IPS-18c (cell line): ENCODE results near the gene SMLR1.

Source experiments
- H3K4me3 ChIP-seq: 2 replicates; pipeline ENCODE4 v1.7.0; 2013; ENCODE audit warnings: low read depth, mild to moderate bottlenecking, low read length, moderate library complexity; ENCODE audit not compliant: insufficient read depth
- H3K9me3 ChIP-seq: one replicate; pipeline ENCODE4 v1.6.1; 2013; ENCODE audit warnings: mild to moderate bottlenecking, low read length, moderate library complexity; ENCODE audit not compliant: control insufficient read depth, insufficient read depth

The SMLR1 gene

GRCh38 chr6:130815200-130816071, 11.8 kb upstream of the SMLR1 start:
- Histone ChIP-seq H3K9me3 (no peaks in the 10 kb centered on the region), H3K4me3 (no peak overlapping the region)

DNA sequence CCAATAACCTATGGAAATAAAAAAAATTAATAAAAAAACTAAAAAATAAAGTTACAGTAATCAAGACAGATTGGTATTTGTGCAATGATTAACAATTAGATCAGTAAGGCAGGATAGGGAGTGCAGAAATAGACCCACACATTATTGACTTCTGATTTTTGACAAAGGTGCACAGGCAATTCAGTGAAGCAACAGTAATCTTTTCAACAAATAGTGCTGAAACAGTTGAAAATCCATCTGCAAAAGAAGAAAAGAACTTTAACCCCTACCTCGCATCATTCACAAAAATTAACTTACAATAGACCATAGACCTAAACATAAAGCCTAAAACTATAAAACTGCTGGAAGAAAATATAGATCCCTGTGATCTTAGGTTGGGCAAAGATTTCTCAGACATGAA, 4.5 kb upstream of the SMLR1 start:
- H3K4me3 ChIP-seq: no peak overlapping the region
- H3K9me3 ChIP-seq: no peaks in the 10 kb centered on the region

GRCh38 chr6:130824978-130825694, 2.1 kb upstream of the SMLR1 start:
- no peaks in the 10 kb centered on the region for H3K9me3 ChIP-seq
- no peak overlapping the region for H3K4me3 ChIP-seq

- H3K4me3 ChIP-seq: no peak overlapping the region
- no peaks in the 10 kb centered on the region for H3K9me3 ChIP-seq
Observed at GRCh38 chr6:130825772-130826441, 1.3 kb upstream of the SMLR1 start.

- Histone ChIP-seq H3K4me3 (no peak overlapping the region), H3K9me3 (no peaks in the 10 kb centered on the region)
Observed at GRCh38 chr6:130826442-130827246, 562 bp upstream of the SMLR1 start.

- no peaks in the 10 kb centered on the region for H3K9me3 ChIP-seq
Observed at GRCh38 chr6:130829333-130829910, 2.2 kb downstream of the SMLR1 start.

GRCh38 chr6:130831607-130832006, 4.4 kb downstream of the SMLR1 start:
- H3K4me3 ChIP-seq: no peak overlapping the region

More at GRCh38 chr6:130829333-130829910, 2.2 kb downstream of the SMLR1 start:
- no peak overlapping the region for H3K4me3 ChIP-seq

DNA sequence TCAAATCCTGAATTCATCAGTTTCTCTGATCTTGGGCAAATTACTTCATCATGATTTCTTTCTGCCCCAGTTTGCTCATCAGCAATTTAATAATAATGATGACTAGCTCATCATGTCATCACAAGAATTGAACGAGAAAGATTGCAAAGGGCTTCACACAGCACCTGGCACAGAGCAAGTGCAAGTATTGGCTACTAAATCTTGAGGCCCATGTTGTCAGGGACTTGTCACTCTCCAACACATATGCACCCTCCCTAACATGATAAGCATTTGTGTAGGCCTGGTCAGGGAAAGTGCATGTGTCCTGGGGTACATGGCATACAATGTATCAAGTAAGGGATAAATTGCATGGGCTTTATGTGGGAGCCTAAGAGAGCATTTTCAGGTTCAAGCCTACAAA, 6.4 kb downstream of the SMLR1 start:
- Histone ChIP-seq H3K9me3 (no peaks in the 10 kb centered on the region), H3K4me3 (no peak overlapping the region)

More at GRCh38 chr6:130831607-130832006, 4.4 kb downstream of the SMLR1 start:
- H3K9me3 ChIP-seq: no peaks in the 10 kb centered on the region

DNA sequence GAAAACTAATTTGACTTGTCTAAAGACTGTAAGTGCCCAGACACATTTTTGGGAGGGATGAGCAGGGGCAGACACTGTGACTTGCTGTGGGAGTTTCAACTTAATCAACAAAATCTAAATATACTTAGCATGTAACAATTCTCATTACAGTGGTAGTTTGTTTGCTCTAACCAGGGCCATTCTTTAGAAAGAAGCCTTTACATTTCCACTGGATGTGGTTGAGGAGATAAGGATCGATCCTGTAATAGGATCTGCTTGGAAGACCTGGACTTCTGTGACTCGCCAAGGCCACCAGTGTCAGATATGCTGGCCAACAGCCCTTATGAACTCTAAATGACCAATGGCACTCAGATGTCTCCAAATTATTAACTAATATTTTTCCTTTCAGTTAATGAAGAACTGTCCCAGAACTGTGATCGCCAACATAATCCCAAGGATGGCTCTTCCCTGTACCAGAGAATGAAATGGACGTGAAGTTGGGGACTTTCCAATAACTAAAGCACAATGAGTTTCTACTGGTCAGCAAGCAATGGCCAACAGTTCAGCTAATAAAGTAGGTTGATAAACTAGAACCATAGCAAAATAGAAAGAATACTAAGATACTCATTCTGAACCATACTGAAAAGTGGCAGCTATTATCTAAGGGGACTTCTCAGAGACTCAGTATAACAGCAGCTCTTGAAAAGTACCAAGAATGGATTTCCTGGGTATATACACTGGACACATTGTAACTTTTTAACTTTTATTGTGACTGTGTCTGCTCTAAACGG, 7.5 kb downstream of the SMLR1 start:
- H3K4me3 ChIP-seq: no peak overlapping the region
- H3K9me3 ChIP-seq: no peaks in the 10 kb centered on the region

DNA sequence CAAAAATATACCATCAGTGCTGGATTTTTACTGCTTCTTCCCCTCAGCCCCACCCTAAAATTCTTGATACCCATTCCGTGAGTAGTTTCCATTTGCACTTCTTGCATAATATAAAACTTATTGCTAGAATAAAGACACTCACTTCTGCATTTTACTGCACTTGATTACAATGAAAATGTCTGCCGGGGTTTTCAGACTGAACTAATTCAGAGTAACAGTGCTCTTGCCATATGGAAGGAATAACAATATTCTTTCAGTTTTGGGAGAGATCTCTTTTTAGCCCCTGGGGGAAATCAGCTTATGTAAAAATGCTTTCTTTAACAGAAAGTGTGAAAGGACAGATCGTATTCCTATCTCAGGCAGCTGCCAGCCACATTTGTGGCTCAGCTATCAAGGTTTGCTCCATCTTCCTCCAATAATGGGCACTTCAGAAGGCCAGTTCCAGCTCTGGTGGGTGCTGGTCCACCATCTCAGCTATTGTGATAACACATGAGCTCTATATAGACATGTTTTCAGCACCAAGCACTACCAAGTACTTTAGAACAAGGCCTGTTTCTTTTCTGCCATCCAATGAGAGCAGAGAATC, 8.9 kb downstream of the SMLR1 start:
- Histone ChIP-seq H3K4me3 (no peak overlapping the region), H3K9me3 (no peaks in the 10 kb centered on the region)

DNA sequence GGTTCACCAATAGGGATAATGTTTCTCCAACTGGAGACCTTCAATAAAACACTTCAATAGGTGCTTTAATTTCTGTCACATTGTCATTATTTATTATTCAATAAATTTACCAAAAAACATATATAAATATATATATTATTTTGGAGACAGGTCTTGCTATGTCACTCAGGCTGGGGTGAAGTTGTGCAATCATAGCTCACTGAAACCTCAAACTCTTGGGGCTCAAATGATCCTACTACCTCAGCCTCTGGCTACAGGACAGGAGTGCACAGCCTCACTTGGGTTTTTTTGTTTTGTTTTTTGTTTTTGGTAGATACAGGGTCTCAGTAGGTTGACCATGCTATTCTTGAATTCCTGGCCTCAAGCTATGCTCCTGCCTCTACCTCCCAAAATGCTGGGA, 9.9 kb downstream of the SMLR1 start:
- H3K4me3 ChIP-seq: no peak overlapping the region
- H3K9me3 ChIP-seq: no peaks in the 10 kb centered on the region

- Histone ChIP-seq H3K4me3 (no peak overlapping the region), H3K9me3 (no peaks in the 10 kb centered on the region)
Observed at GRCh38 chr6:130838250-130838860, 11.1 kb downstream of the SMLR1 start.

- H3K9me3 ChIP-seq: no peaks in the 10 kb centered on the region
- no peak overlapping the region for H3K4me3 ChIP-seq
Observed at GRCh38 chr6:130838951-130839350, 11.7 kb downstream of the SMLR1 start.

DNA sequence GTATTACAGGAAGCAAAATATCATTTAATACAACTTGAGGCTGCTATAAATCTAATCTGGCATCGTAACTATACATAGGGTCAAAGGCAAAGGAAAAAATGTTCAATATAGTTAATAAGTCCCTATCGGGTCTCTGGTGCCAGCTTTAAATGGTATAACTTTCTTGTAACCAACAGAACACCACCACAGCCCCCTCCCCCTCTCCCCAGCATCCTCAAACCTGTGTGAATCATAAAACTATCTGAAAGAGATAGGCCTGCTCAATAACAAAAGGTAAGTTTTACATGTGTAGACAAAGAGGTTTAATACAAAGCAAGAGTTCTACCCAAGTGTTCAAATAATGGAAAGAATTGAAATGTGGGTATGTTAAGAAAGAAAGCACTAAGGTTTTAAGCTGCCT, 12.2 kb downstream of the SMLR1 start:
- Histone ChIP-seq H3K4me3 (no peak overlapping the region), H3K9me3 (no peaks in the 10 kb centered on the region)

DNA sequence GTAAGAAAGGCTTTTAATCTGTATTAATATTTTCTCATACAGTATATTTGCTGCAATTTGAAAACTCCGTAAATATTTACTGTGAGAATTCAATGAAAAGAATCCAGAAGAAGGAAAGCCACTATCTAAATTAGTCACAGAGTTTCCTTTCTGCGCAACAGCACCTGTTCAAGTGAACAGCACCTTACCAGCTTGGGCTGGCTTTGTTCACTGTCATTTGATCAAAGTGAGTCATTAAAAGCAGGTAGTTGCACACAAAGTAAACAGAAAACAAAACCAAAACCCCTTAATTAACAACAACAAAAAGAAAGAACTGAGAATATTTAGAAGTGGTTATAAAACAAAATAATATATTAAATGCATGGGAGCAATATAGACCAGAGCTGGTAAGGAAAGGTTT, 12.8 kb downstream of the SMLR1 start:
- H3K9me3 ChIP-seq: no peaks in the 10 kb centered on the region
- H3K4me3 ChIP-seq: no peak overlapping the region
